ENCODE measurements around the gene MYH10. TPM values are rescaled to one million over a fixed set of nuclear protein-coding genes. Genes with fewer than 3 reads are reported as not detected.

MYH10 gene
- total RNA-seq, 1 donor from 2014 or later: 83.3 TPM

- H3K36me3 ChIP-seq: peaks cover 92% of the 10 kb centered on the region
- peaks cover 19% of the 10 kb centered on the region for H3K4me1 ChIP-seq
- no peak overlapping the region for H3K27ac ChIP-seq
- TF ChIP-seq, protein P1, sequence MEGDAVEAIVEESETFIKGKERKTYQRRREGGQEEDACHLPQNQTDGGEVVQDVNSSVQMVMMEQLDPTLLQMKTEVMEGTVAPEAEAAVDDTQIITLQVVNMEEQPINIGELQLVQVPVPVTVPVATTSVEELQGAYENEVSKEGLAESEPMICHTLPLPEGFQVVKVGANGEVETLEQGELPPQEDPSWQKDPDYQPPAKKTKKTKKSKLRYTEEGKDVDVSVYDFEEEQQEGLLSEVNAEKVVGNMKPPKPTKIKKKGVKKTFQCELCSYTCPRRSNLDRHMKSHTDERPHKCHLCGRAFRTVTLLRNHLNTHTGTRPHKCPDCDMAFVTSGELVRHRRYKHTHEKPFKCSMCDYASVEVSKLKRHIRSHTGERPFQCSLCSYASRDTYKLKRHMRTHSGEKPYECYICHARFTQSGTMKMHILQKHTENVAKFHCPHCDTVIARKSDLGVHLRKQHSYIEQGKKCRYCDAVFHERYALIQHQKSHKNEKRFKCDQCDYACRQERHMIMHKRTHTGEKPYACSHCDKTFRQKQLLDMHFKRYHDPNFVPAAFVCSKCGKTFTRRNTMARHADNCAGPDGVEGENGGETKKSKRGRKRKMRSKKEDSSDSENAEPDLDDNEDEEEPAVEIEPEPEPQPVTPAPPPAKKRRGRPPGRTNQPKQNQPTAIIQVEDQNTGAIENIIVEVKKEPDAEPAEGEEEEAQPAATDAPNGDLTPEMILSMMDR (IDR thresholded peaks at IDR 0.05): no peak
- no peak overlapping the region for H3K4me3 ChIP-seq
- DNase-seq (no peak), ATAC-seq (no peak)
- no peaks in the 10 kb centered on the region for H3K9me3 ChIP-seq
- intact Hi-C loops (cut with DNase I): no loop called here
- no peaks in the 10 kb centered on the region for H3K27me3 ChIP-seq (ENCODE audit: low read depth)
These were observed 165.2 kb downstream of the MYH10 start for GRCh38 chr17:8465356-8465755.

DNA sequence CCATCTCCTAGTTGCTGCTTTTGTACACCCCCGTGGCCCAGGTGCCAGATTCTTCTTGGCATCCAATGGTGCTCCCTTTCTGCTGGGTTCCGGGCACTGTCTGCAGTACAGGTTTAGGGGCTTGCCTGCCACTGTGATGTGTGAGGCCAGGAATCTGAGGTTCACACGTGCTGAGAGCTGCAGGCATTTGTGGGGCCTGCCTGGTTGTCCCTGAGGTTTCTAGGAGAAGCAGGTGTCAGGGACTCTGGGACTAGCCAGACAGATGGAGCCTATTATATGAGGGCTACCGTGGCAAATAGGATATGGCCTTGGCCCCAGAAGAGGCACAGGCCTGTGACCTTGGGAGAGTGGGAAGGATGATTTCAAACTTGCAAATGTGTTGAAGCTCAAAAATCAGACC is 165.6 kb downstream of the MYH10 start:
- TF ChIP-seq, protein P1 (IDR thresholded peaks at IDR 0.05): no peak
- intact Hi-C loops (cut with DNase I): no loop called here
- H3K27me3 ChIP-seq (ENCODE audit: low read depth): no peaks in the 10 kb centered on the region
- H3K4me3 ChIP-seq: no peak overlapping the region
- no peak overlapping the region for H3K27ac ChIP-seq
- H3K4me1 ChIP-seq: peaks cover 15% of the 10 kb centered on the region
- peaks cover 95% of the 10 kb centered on the region for H3K36me3 ChIP-seq
- DNase-seq (no peak), ATAC-seq (no peak)
- H3K9me3 ChIP-seq: no peaks in the 10 kb centered on the region

DNA sequence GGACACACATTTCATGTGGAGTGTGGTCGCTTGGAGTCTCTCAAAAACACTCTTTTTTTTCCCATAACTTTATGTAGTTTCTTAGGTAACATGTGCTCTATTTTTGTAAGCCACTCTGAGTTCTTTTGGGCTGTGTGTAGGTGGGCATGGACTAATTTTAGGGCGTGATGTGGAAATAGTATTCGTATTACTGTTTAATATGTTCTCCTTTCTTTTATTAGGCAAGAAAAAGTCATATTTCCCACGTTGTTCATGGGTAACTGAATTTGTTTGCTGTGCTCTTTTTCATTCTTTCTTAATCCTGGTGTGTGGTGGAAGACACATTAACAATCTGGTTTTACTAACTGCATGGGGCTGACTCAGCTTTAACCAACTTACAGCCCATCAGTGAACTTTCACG is 167.4 kb downstream of the MYH10 start:
- TF ChIP-seq, protein P1 (IDR thresholded peaks at IDR 0.05): no peak
- DNase-seq (no peak), ATAC-seq (peak in 1 of 2 donors; percentile 18)
- no peak overlapping the region for H3K4me3 ChIP-seq
- H3K36me3 ChIP-seq: peaks cover 98% of the 10 kb centered on the region
- no peaks in the 10 kb centered on the region for H3K9me3 ChIP-seq
- intact Hi-C loops (cut with DNase I): no loop called here
- peaks cover 13% of the 10 kb centered on the region for H3K4me1 ChIP-seq
- no peak overlapping the region for H3K27ac ChIP-seq
- H3K27me3 ChIP-seq (ENCODE audit: low read depth): no peaks in the 10 kb centered on the region

DNA sequence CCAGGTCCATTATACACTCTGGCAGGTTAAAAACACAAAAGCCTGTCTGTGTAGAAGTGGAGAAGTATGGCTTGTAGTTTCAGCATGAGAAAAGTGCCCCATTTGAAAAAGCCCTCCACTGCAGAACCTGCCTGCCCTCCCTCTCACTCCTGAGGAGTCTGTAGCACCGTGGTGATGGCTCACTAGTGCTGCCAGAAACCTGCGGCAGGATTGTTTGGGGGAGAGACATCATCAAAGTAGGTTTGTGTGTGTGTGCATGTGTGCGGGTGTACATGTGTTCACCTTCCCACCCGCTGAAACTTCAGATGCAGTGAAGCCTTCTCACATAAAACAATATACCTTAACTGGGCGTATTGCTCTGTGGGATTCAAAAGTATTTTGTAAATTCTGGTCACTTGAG is 168.0 kb downstream of the MYH10 start:
- peaks cover 13% of the 10 kb centered on the region for H3K4me1 ChIP-seq
- H3K27me3 ChIP-seq (ENCODE audit: low read depth): no peaks in the 10 kb centered on the region
- no peak overlapping the region for H3K4me3 ChIP-seq
- ATAC-seq (no peak), DNase-seq (no peak)
- H3K36me3 ChIP-seq: peaks cover 98% of the 10 kb centered on the region
- no peaks in the 10 kb centered on the region for H3K9me3 ChIP-seq
- intact Hi-C loops (cut with DNase I): no loop called here
- TF ChIP-seq, protein P1 (IDR thresholded peaks at IDR 0.05): no peak
- H3K27ac ChIP-seq: no peak overlapping the region

DNA sequence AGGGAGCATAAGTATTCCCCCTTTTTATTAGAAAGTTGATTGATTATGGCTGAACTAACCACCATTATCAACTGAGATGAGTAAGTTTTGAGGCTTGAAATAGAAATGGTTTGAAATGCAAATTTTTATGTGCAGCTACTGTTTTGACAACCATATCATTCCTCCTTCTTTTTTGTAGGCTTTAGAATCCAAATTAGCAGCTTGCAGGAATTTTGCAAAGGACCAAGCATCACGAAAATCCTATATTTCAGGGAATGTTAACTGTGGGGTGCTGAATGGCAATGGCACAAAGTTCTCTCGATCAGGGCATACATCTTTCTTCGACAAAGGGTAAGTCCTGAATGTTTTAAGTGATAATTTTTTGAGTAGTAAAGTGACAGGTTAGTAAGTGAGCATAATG is 170.7 kb downstream of the MYH10 start:
- H3K27me3 ChIP-seq (ENCODE audit: low read depth): no peaks in the 10 kb centered on the region
- no peak for ATAC-seq
- TF ChIP-seq, protein P1 (IDR thresholded peaks at IDR 0.05): no peak
- H3K4me3 ChIP-seq: no peak overlapping the region
- H3K9me3 ChIP-seq: no peaks in the 10 kb centered on the region
- no peak overlapping the region for H3K27ac ChIP-seq
- H3K4me1 ChIP-seq: peaks cover 8% of the 10 kb centered on the region
- DNase-seq: no peak
- intact Hi-C loops (cut with DNase I): no loop called here
- H3K36me3 ChIP-seq: peaks cover 100% of the 10 kb centered on the region

- no peak for DNase-seq
- intact Hi-C loops (cut with DNase I): no loop called here
- H3K9me3 ChIP-seq: no peaks in the 10 kb centered on the region
- H3K27ac ChIP-seq: no peak overlapping the region
- H3K27me3 ChIP-seq (ENCODE audit: low read depth): no peaks in the 10 kb centered on the region
- H3K4me1 ChIP-seq: peaks cover under 1% of the 10 kb centered on the region
- no peak overlapping the region for H3K4me3 ChIP-seq
- TF ChIP-seq, protein P1 (IDR thresholded peaks at IDR 0.05): no peak
- peaks cover 100% of the 10 kb centered on the region for H3K36me3 ChIP-seq
- no peak for ATAC-seq
These were observed 171.4 kb downstream of the MYH10 start for GRCh38 chr17:8459107-8459506.

All from lower lobe of right lung (tissue), 2 donors.